Tongue (tissue), 3 donors: ENCODE measurements around the gene CDIPT. TPM values are rescaled to one million over a fixed set of nuclear protein-coding genes. Genes with fewer than 3 reads are reported as not detected.

ENCODE experiments used
- DNase-seq: peaks from one replicate; pipeline ENCODE4 v3.0.0-alpha.2; 2015
- small RNA-seq: library from RNA; depleted of rRNA; stranded (forward); fragments of <200 nt; gene quantifications from one replicate; pipeline ENCODE3, GENCODE V24; 2014; ENCODE audit warnings: low replicate concordance
- total RNA-seq: library from RNA; depleted of rRNA; stranded (reverse); fragments of >200 nt; gene quantifications from one replicate; pipeline ENCODE4 v1.2.3, GENCODE V29; 2014

The CDIPT gene
- total RNA-seq, 1 donor from 2014 or later = 47.5 TPM

DNA sequence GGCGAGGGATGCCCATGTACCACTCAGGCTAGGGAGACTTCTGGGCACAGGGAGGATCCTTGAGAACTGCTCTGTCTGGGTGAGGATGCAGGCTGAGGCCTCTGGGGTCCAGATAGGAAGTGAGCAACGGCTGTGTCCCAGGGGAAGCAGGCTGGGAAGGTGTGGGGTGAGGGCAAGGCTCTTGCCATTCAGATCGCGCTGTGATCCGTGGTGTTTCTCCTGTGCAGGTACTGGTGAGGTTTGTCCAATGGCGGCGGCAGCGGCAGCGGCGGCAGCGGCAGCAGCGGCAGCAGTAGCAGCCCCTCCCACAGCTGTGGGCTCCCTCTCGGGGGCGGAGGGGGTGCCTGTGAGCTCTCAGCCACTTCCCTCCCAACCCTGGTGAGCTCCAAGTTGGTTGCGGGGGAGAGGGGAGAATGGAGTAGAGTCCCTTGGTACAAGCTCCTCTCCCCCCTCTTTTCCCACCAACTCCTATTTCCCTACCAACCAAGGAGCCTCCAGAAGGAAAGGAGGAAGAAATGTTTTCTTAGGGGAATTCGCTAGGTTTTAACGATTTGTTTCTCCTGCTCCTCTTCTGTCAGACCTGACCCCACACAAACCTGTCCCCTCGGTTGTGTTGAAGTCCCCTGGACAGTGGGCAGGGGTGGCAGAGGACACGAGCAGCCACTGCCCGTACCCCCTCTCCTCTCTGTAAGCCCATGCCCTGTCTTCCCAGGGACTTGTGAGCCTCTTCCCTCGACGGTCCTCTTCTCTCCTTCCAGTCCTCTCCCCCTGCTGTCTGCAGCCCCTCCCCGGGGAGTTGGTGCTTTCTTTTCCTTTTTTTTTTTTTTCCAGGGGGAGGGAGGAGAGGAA, 53.0 kb downstream of the CDIPT start:
- DNase-seq = no peak

DNA sequence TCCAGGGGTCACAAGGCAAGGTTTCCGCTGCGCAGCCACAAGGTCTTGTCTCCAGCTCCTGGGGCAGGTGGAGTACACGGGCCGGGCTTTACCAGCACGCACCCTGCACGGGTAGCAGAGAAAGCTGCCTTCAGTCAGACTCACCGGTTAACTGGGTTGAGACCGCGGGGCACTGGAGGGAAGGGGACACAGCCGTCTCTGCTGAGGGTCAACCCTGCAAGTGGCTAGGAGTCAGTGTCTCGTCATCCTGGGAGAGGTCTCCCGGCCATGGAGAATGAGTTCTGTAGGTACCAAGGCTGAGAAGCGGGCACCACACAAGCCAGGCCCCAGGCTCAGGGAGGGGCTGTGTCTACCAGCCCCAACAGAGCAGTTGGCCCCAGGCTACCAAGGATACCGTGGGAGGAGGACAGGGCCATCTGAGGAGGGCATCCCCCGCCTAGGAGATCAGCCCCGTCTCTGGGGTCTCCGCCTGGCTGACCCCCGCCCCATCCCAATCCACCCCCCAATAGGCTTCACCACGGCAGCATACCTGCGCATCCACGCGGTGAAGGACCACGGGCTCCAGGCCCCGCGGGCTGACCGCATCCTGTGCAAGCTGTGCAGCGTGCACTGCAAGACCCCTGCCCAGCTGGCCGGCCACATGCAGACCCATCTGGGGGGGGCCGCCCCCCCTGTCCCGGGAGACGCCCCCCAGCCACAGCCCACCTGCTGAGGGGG, 53.8 kb downstream of the CDIPT start:
- no peak for DNase-seq

Small RNA genes within 50 kb of the gene (small RNA-seq; reads per million reads assigned to genes)
- not detected for gene AC009133.6
- not detected for gene AC120114.4

Other genes starting within 250 kb of the CDIPT start
- 0.62 TPM for gene SPN, start 200.0 kb downstream of the CDIPT start, total RNA-seq
- gene QPRT, start 184.0 kb downstream of the CDIPT start, total RNA-seq = 24.9 TPM
- gene C16orf54, start 117.2 kb downstream of the CDIPT start, total RNA-seq = 0.72 TPM
- gene ZG16, start 85.0 kb downstream of the CDIPT start, total RNA-seq = not detected
- gene KIF22, start 72.5 kb downstream of the CDIPT start, total RNA-seq = 43.0 TPM
- gene MAZ, start 56.7 kb downstream of the CDIPT start, total RNA-seq = 109 TPM
- 3.0 TPM for gene PRRT2, start 51.0 kb downstream of the CDIPT start, total RNA-seq
- 25.5 TPM for gene PAGR1, start 47.1 kb downstream of the CDIPT start, total RNA-seq
- gene MVP, start 42.8 kb downstream of the CDIPT start, total RNA-seq = 54.0 TPM
- gene SEZ6L2, start 36.3 kb upstream of the CDIPT start, total RNA-seq = 4.7 TPM
- gene ASPHD1, start 37.3 kb upstream of the CDIPT start, total RNA-seq = 1.6 TPM
- 8.7 TPM for gene KCTD13, start 63.0 kb upstream of the CDIPT start, total RNA-seq
- 28.2 TPM for gene TMEM219, start 98.9 kb upstream of the CDIPT start, total RNA-seq
- gene TAOK2, start 110.6 kb upstream of the CDIPT start, total RNA-seq = 37.7 TPM
- 13.1 TPM for gene HIRIP3, start 132.4 kb upstream of the CDIPT start, total RNA-seq
- gene INO80E, start 133.0 kb upstream of the CDIPT start, total RNA-seq = 38.1 TPM
- gene DOC2A, start 147.8 kb upstream of the CDIPT start, total RNA-seq = 1.0 TPM
- gene C16orf92, start 160.0 kb upstream of the CDIPT start, total RNA-seq = not detected
- gene TLCD3B, start 168.0 kb upstream of the CDIPT start, total RNA-seq = 0.82 TPM
- 1,849 TPM for gene ALDOA, start 202.5 kb upstream of the CDIPT start, total RNA-seq
- 72.4 TPM for gene PPP4C, start 212.8 kb upstream of the CDIPT start, total RNA-seq
- 1.4 TPM for gene TBX6, start 228.7 kb upstream of the CDIPT start, total RNA-seq
- gene YPEL3, start 233.0 kb upstream of the CDIPT start, total RNA-seq = 10.4 TPM